SIG-M5 treated with dmso at 0.1 percent for 504 hours (cell line): Measurements from ENCODE around the gene LDLRAD4.

ENCODE experiments used
- DNase-seq: peaks from one replicate; lab custom pipeline; 2025; ENCODE audit not compliant: unreplicated experiment; lab: John Stamatoyannopoulos, UW

LDLRAD4 gene

GRCh38 chr18:13218368-13218991, at the start of gene LDLRAD4:
Gene LDLRAD4, plus strand, starts transcription at chr18:13218760.
- DNase-seq, result no peak

GRCh38 chr18:13173578-13174145, 44.9 kb upstream of the LDLRAD4 start:
- no peak for DNase-seq

GRCh38 chr18:13175266-13175665, 43.3 kb upstream of the LDLRAD4 start:
- DNase-seq, result no peak

GRCh38 chr18:13175754-13176210, 42.8 kb upstream of the LDLRAD4 start:
- no peak for DNase-seq

- DNase-seq, result no peak
Measured at GRCh38 chr18:13176847-13177246, 41.7 kb upstream of the LDLRAD4 start.

GRCh38 chr18:13178197-13178596, 40.4 kb upstream of the LDLRAD4 start:
- DNase-seq, result no peak

- DNase-seq, result no peak
Measured at GRCh38 chr18:13178976-13179375, 39.6 kb upstream of the LDLRAD4 start.

GRCh38 chr18:13179566-13180113, 38.9 kb upstream of the LDLRAD4 start:
- no peak for DNase-seq

GRCh38 chr18:13180614-13181375, 37.8 kb upstream of the LDLRAD4 start:
- DNase-seq, result no peak

- no peak for DNase-seq
Measured at GRCh38 chr18:13181765-13182164, 36.8 kb upstream of the LDLRAD4 start.

GRCh38 chr18:13183359-13183758, 35.2 kb upstream of the LDLRAD4 start:
- no peak for DNase-seq

GRCh38 chr18:13183790-13184189, 34.8 kb upstream of the LDLRAD4 start:
- DNase-seq, result no peak

GRCh38 chr18:13184396-13184795, 34.2 kb upstream of the LDLRAD4 start:
- DNase-seq, result no peak

GRCh38 chr18:13185675-13186198, 32.8 kb upstream of the LDLRAD4 start:
- no peak for DNase-seq

GRCh38 chr18:13186687-13187086, 31.9 kb upstream of the LDLRAD4 start:
- DNase-seq, result no peak

- no peak for DNase-seq
Measured at GRCh38 chr18:13187498-13187897, 31.1 kb upstream of the LDLRAD4 start.

GRCh38 chr18:13191031-13191430, 27.5 kb upstream of the LDLRAD4 start:
- no peak for DNase-seq

- no peak for DNase-seq
Measured at GRCh38 chr18:13191779-13192178, 26.8 kb upstream of the LDLRAD4 start.

GRCh38 chr18:13192970-13193369, 25.6 kb upstream of the LDLRAD4 start:
- DNase-seq, result no peak

- no peak for DNase-seq
Measured at GRCh38 chr18:13194239-13194638, 24.3 kb upstream of the LDLRAD4 start.

- no peak for DNase-seq
Measured at GRCh38 chr18:13198701-13199100, 19.9 kb upstream of the LDLRAD4 start.

- DNase-seq, result no peak
Measured at GRCh38 chr18:13199169-13199568, 19.4 kb upstream of the LDLRAD4 start.
